Stimulated activated CD8-positive, alpha-beta memory T cell treated with anti-CD3 and anti-CD28 coated beads, Interleukin-15, amount 100 ng/mL, for 24 hours (primary cell): Measurements from ENCODE around the gene N4BP2L1.

Experiments
- DNase-seq: peaks from one replicate; pipeline ENCODE4 v3.0.0-alpha.2; 2020; ENCODE audit warnings: low read depth

The N4BP2L1 gene

DNA sequence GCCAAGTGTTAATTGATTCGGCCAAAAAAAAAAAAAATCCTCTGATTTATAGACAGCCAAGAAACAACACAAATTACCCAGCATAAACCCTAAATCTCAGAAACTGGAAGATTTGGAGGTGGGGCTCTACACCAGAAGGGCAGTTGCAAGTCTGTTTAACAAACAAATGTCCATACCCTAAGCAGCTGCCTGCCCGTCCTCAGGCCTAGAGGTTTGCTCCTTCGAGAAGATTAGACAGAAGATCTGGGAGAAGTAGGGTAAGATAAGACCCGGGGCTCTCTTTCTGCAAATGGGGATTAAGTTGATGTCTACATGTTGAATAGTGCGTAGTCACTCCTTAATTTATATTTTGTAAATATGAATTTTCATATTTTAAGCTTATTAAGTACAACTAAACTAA lies 3.4 kb upstream of the N4BP2L1 start:
- DNase-seq, result no peak

GRCh38 chr13:32430018-32430747 lies 2.3 kb upstream of the N4BP2L1 start:
- no peak for DNase-seq

- no peak for DNase-seq
Observed at GRCh38 chr13:32429433-32429909, 1.5 kb upstream of the N4BP2L1 start.

DNA sequence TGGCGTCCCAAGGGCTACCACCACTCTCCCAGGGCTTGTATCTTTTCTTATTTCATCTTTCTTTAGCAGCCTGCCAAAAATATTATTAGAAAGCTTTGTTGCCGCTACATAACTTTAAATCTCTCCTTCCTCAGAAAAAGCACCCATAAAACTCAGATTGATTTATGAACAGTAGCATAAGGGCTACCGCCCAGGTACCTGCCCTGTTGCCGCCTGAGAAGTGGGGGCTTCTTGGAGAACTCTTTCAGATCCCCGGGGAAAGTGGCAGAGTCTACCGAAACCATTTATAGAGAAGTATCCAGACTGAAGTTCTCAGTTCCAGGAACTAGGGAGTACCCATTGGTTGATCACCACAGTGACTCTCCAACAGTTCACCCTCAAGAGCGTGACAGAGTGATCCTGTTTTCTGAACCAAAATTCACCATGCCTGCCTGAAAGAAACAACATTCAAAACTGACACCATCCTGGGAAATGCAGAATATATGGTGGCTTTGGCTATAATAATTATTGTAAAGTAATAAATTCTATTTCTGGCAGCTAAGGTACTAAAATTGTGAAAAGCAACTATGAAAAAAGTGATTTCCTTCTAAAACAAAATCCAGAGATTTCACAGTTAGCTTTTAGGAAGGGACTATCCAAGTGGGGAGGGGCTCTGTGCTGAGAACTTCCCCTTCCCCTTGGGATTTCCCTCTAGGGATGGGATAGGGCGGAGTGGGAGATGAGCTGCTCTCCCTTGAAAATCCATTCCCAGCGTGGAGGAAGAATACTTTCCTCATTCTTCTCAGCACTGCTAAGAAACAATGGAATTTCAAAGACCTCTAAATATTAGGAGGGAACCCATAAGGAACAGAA lies 877 bp upstream of the N4BP2L1 start:
- DNase-seq, result no peak

- peak; percentile 28 for DNase-seq
Observed at GRCh38 chr13:32426990-32427851, 709 bp downstream of the N4BP2L1 start.

- DNase-seq, result no peak
Observed at GRCh38 chr13:32426191-32426989, 1.5 kb downstream of the N4BP2L1 start.

GRCh38 chr13:32425158-32425557 lies 2.8 kb downstream of the N4BP2L1 start:
- DNase-seq, result no peak

GRCh38 chr13:32423592-32423991 lies 4.3 kb downstream of the N4BP2L1 start:
- DNase-seq, result no peak

- DNase-seq, result no peak
Observed at GRCh38 chr13:32419862-32420261, 8.1 kb downstream of the N4BP2L1 start.

DNA sequence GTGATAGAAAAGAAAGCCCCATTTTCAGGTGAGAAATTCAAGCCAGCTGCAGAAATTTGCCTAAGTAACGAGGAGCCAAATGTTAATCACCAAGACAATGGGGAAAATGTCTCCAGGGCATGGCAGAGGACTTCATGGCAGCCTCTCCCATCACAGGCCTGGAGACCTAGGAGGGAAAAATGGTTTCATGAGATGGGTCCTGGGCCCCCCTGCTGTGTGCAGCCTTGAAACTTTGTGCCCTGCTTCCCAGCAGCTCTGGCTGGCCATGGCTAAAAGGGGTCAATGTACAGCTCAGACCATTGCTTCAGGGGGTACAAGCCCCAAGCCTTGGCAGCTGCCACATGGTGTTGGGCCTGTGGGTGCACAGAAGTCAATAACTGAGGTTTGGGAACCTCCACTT lies 9.9 kb downstream of the N4BP2L1 start:
- no peak for DNase-seq

- DNase-seq, result no peak
Observed at GRCh38 chr13:32415019-32415418, 12.9 kb downstream of the N4BP2L1 start.

- DNase-seq, result no peak
Observed at GRCh38 chr13:32414580-32414979, 13.3 kb downstream of the N4BP2L1 start.

- DNase-seq, result no peak
Observed at GRCh38 chr13:32413284-32413683, 14.6 kb downstream of the N4BP2L1 start.

GRCh38 chr13:32409561-32410421 lies 18.1 kb downstream of the N4BP2L1 start:
- no peak for DNase-seq

- no peak for DNase-seq
Observed at GRCh38 chr13:32409001-32409313, 19.0 kb downstream of the N4BP2L1 start.

DNA sequence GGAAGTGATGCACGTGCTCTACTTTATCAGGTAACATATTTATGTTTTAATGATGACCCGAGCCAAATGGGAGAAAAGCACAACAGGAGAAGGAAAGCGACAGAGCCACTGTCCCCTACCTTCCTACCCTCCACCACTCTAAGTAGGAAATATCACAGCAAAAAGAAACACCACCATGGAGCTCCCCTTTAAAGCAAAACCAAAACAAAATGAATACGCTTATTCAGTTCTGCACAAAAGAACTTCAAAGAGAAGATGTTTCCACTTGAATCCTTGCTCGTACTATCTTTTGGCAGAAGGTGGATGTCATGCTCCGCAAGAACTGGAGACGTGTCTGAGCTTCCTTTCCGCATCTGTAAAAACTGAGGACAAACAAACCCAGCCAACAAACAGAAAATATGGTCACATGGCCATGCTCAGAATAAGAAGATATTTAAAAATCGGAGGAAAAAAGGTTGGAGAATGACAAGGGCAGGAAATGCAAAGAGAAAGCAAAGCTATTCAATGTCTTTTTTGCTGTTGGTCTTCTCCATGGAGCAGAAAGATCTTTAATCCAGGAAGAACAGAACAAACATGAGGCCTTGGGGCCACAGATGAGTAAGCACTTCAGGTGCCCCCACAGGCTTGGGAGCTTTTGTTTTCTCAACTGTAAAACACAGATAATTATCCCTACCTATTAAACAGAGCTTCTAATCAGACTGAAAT lies 19.5 kb downstream of the N4BP2L1 start:
- no peak for DNase-seq

GRCh38 chr13:32407854-32408253 lies 20.1 kb downstream of the N4BP2L1 start:
- no peak for DNase-seq

GRCh38 chr13:32403108-32403507 lies 24.8 kb downstream of the N4BP2L1 start:
- DNase-seq, result no peak

DNA sequence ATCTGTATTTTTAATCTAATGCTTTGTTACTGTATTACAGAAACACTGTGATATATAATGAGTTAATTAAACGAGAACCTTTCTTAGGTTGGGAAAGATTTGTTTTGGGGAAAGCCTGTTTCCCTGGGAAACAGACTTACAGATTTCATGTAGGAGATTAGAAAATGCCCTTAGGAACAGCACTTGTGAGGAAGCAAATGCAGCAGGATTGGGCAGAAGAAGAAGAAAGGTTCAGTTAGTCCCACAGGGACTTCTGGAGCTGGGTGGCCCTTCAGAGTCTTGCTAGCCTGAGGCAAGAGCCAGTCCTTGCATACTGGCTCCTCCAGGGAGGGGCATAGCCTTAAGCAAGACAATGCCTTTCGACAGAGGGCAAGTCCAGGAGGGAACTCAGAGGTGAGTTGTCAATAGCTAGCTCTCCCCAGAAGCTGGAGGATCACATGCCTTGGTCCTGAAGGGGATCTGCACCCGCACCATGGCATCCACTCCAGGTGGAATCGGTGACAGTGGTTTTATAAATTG lies 36.8 kb downstream of the N4BP2L1 start:
- no peak for DNase-seq

DNA sequence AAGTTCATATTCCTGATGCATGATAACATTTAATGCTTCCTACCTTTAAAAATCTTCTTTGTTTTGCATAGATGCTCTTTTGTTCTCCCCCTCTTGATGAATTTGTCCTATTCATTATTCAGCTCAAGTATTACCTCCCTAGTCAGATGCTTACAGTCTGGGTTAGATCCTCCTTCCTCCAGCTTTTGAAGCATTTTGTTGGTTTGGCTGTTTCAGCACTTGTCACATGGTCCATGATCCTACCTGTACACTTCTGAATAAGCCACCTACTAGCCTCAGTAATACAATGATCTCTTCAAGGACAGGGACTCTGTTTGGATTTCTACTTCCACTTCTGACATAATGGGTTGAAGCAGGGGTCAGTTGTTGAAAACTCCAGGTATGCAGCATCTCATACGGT lies 37.4 kb downstream of the N4BP2L1 start:
- DNase-seq, result no peak
